Dedifferentiated amniotic fluid mesenchymal stem cell (primary cell): ENCODE results near the gene DLGAP1.
"Not testable (repeated sequence)": the region's sequence is repeated elsewhere in the genome, so short reads cannot be mapped to it uniquely, and the experiment has no call there.

Experiments used
- DNase-seq: peaks from one replicate; pipeline ENCODE4 v3.0.0-alpha.2; 2016; ENCODE audit errors: extremely low spot score

DLGAP1 gene

GRCh38 chr18:4287340-4287739, 167.8 kb downstream of the DLGAP1 start:
- DNase-seq = not testable (repeated sequence)

GRCh38 chr18:4286256-4286655, 168.9 kb downstream of the DLGAP1 start:
- no peak for DNase-seq

- no peak for DNase-seq
Observed at GRCh38 chr18:4285525-4285924, 169.6 kb downstream of the DLGAP1 start.

- no peak for DNase-seq
Observed at GRCh38 chr18:4284528-4284927, 170.6 kb downstream of the DLGAP1 start.

GRCh38 chr18:4283746-4284291, 171.3 kb downstream of the DLGAP1 start:
- DNase-seq = no peak

- no peak for DNase-seq
Observed at GRCh38 chr18:4282954-4283353, 172.2 kb downstream of the DLGAP1 start.

- DNase-seq = no peak
Observed at GRCh38 chr18:4276953-4277585, 178.0 kb downstream of the DLGAP1 start.

GRCh38 chr18:4271952-4272351, 183.2 kb downstream of the DLGAP1 start:
- DNase-seq = no peak

- DNase-seq = no peak
Observed at GRCh38 chr18:4270988-4271387, 184.1 kb downstream of the DLGAP1 start.

- no peak for DNase-seq
Observed at GRCh38 chr18:4270016-4270415, 185.1 kb downstream of the DLGAP1 start.

- DNase-seq = no peak
Observed at GRCh38 chr18:4267641-4268040, 187.5 kb downstream of the DLGAP1 start.

- no peak for DNase-seq
Observed at GRCh38 chr18:4264347-4264791, 190.7 kb downstream of the DLGAP1 start.

- no peak for DNase-seq
Observed at GRCh38 chr18:4260107-4260506, 195.0 kb downstream of the DLGAP1 start.

- no peak for DNase-seq
Observed at GRCh38 chr18:4256766-4257417, 198.2 kb downstream of the DLGAP1 start.

- no peak for DNase-seq
Observed at GRCh38 chr18:4254840-4255239, 200.3 kb downstream of the DLGAP1 start.

- DNase-seq = no peak
Observed at GRCh38 chr18:4252829-4253228, 202.3 kb downstream of the DLGAP1 start.

- no peak for DNase-seq
Observed at GRCh38 chr18:4251873-4252272, 203.2 kb downstream of the DLGAP1 start.

- DNase-seq = no peak
Observed at GRCh38 chr18:4251206-4251605, 203.9 kb downstream of the DLGAP1 start.

GRCh38 chr18:4250141-4250540, 205.0 kb downstream of the DLGAP1 start:
- DNase-seq = no peak

- DNase-seq = no peak
Observed at GRCh38 chr18:4248686-4249085, 206.4 kb downstream of the DLGAP1 start.

- no peak for DNase-seq
Observed at GRCh38 chr18:4246374-4246773, 208.7 kb downstream of the DLGAP1 start.

GRCh38 chr18:4245456-4245855, 209.7 kb downstream of the DLGAP1 start:
- DNase-seq = no peak

- no peak for DNase-seq
Observed at GRCh38 chr18:4242431-4243161, 212.5 kb downstream of the DLGAP1 start.
